Fibroblast of pulmonary artery (primary cell): ENCODE measurements around the gene PRL.

ENCODE experiments used
- DNase-seq: peaks from one replicate; pipeline ENCODE4 v3.0.0-alpha.2; 2010; ENCODE audit warnings: low read depth
- H3K4me3 ChIP-seq: replicated peaks from 2 replicates; pipeline ENCODE4 v1.5.1; 2011; ENCODE audit warnings: low read depth, mild to moderate bottlenecking, control low read depth, low read length, moderate library complexity
- CTCF ChIP-seq: IDR thresholded peaks from 2 replicates; pipeline ENCODE4 v1.5.1; 2011; ENCODE audit warnings: mild to moderate bottlenecking, control low read depth, low read length, inconsistent platforms; ENCODE audit errors: missing control alignments

PRL gene

GRCh38 chr6:22239261-22239921 lies 57.4 kb downstream of the PRL start:
- no peak overlapping the region for H3K4me3 ChIP-seq
- TF ChIP-seq CTCF = no peak
- DNase-seq = peak; percentile 1

DNA sequence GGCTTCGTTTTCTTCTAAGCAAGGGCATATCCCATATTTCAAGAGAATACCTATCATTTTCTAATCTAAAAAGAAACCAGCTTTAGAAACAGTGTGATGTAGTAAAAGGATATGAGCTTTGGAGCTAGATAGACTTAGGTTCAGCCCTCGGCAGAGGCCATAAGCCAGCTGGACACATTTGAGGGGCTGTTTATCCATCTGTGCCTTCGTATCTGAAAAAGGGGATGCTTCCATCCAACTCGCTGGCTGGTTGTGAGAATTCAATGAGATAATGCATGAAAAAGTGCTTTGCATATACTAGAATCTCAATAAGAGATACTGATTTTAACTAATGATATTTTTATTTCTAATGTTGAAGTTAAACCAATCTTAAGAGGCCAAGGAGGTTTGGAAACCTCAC lies 58.0 kb downstream of the PRL start:
- H3K4me3 ChIP-seq = no peak overlapping the region
- DNase-seq = no peak
- TF ChIP-seq CTCF = no peak

- TF ChIP-seq CTCF = no peak
- DNase-seq = no peak
- no peak overlapping the region for H3K4me3 ChIP-seq
Measured at GRCh38 chr6:22237526-22237925, 59.3 kb downstream of the PRL start.
